GM12865 (cell line): ENCODE data around the gene ZNF74.

Source experiments
- DNase-seq: peaks from one replicate; pipeline ENCODE4 v3.0.0; 2010; ENCODE audit warnings: low read depth
- H3K4me3 ChIP-seq: 2 replicates; pipeline ENCODE4 v1.5.1; 2011; ENCODE audit warnings: mild to moderate bottlenecking, low read depth, low read length, control low read depth
- CTCF ChIP-seq: IDR thresholded peaks from 2 replicates; pipeline ENCODE4 v1.5.1; 2011; ENCODE audit warnings: low read length, control low read depth, low read depth, inconsistent platforms; ENCODE audit not compliant: insufficient read depth; ENCODE audit errors: missing control alignments

ZNF74 gene

GRCh38 chr22:20392983-20393704 lies 807 bp upstream of the ZNF74 start:
- DNase-seq, result no peak
- H3K4me3 ChIP-seq, result peak overlapping the region; percentile 74
- no peak for TF ChIP-seq CTCF

- H3K4me3 ChIP-seq, result no peak overlapping the region
- TF ChIP-seq CTCF, result no peak
- DNase-seq, result no peak
Measured at GRCh38 chr22:20395181-20395906, 1.4 kb downstream of the ZNF74 start.

GRCh38 chr22:20395907-20396287 lies 1.9 kb downstream of the ZNF74 start:
- no peak for TF ChIP-seq CTCF
- DNase-seq, result no peak
- no peak overlapping the region for H3K4me3 ChIP-seq

- DNase-seq, result peak; percentile 15
- H3K4me3 ChIP-seq, result no peak overlapping the region
- TF ChIP-seq CTCF, result no peak
Measured at GRCh38 chr22:20396639-20397038, 2.7 kb downstream of the ZNF74 start.

- no peak overlapping the region for H3K4me3 ChIP-seq
- no peak for TF ChIP-seq CTCF
- no peak for DNase-seq
Measured at GRCh38 chr22:20397498-20397897, 3.5 kb downstream of the ZNF74 start.

GRCh38 chr22:20398420-20398819 lies 4.5 kb downstream of the ZNF74 start:
- no peak for TF ChIP-seq CTCF
- H3K4me3 ChIP-seq, result no peak overlapping the region
- DNase-seq, result no peak
